ENCODE results near the gene C19orf44.
"Not testable (repeated sequence)": the region's sequence is repeated elsewhere in the genome, so short reads cannot be mapped to it uniquely, and the experiment has no call there.

DNA sequence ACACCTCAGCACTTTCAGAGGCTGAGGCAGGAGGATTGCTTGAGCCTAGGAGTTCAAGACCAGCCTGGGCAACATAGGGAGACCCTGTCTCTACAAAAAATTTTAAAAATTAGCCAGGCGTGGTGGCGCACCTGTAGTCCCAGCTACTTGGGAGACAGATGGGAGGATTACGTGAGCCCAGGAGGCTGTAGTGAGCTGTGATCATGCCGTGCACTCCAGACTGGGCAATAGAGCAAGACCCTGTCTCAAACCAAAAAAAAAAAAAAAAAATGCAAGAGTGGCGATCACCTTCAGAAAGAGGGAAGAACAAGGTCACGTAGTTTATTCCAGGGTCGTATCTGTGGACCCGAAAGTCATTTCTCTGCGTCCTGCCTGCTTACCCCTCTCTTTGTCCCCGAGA, 16.4 kb downstream of the C19orf44 start:
- TF ChIP-seq, protein P1, sequence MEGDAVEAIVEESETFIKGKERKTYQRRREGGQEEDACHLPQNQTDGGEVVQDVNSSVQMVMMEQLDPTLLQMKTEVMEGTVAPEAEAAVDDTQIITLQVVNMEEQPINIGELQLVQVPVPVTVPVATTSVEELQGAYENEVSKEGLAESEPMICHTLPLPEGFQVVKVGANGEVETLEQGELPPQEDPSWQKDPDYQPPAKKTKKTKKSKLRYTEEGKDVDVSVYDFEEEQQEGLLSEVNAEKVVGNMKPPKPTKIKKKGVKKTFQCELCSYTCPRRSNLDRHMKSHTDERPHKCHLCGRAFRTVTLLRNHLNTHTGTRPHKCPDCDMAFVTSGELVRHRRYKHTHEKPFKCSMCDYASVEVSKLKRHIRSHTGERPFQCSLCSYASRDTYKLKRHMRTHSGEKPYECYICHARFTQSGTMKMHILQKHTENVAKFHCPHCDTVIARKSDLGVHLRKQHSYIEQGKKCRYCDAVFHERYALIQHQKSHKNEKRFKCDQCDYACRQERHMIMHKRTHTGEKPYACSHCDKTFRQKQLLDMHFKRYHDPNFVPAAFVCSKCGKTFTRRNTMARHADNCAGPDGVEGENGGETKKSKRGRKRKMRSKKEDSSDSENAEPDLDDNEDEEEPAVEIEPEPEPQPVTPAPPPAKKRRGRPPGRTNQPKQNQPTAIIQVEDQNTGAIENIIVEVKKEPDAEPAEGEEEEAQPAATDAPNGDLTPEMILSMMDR (IDR thresholded peaks at IDR 0.05) = not testable (repeated sequence)
- TF ChIP-seq POLR2A (IDR thresholded peaks at IDR 0.05); POLR2AphosphoS5 (IDR thresholded peaks at IDR 0.05; ENCODE audit: insufficient read depth in 1 of 2, low read depth in 1 of 2): not testable (repeated sequence)

Measured in vagina (tissue), 2 donors.